Uterus (tissue), 4 donors: ENCODE data around the gene CHEK1. TPM values are rescaled to one million over a fixed set of nuclear protein-coding genes. Genes with fewer than 3 reads are reported as not detected.
A peak's percentile ranks its signal among the peaks of the same experiment; 100 is the strongest.

Experiments
- DNase-seq, 2 donors: peaks; one replicate each; pipeline ENCODE4 v3.0.0-alpha.2; 2019 to 2020
- H3K27ac ChIP-seq, 2 donors: fragments of 200-600 bp; sonication (generic); 1 replicate in 1 of 2; 2 replicates in 1 of 2; pipeline ENCODE4 v1.5.1; 2016 to 2018
- H3K27me3 ChIP-seq, 2 donors: fragments of 200-600 bp; sonication (generic); one replicate each; pipeline ENCODE4 v1.5.1; 2018 to 2019; ENCODE audit warnings: control low read depth in 1 of 2
- H3K36me3 ChIP-seq, 2 donors: fragments of 200-600 bp; sonication (generic); one replicate each; pipeline ENCODE4 v1.5.1; 2019; ENCODE audit warnings: control low read depth in 1 of 2
- H3K4me1 ChIP-seq, 2 donors: fragments of 200-600 bp; sonication (generic); one replicate each; pipeline ENCODE4 v1.5.1; 2018 to 2019; ENCODE audit warnings: control low read depth in 1 of 2
- H3K4me3 ChIP-seq, 2 donors: fragments of 200-600 bp; sonication (generic); 1 replicate in 1 of 2; 2 replicates in 1 of 2; pipeline ENCODE4 v1.5.1; 2018 to 2019; ENCODE audit warnings: mild to moderate bottlenecking in 1 of 2
- H3K9me3 ChIP-seq, 2 donors: fragments of 200-600 bp; sonication (generic); one replicate each; pipeline ENCODE4 v1.5.1; 2019; ENCODE audit warnings: control low read depth in 1 of 2
- POLR2A ChIP-seq, 2 donors: fragments of 450-650 bp; IDR thresholded peaks; one replicate each; pipeline ENCODE4 v1.6.1; 2016; ENCODE audit warnings: antibody characterized with exemption in 2 of 2, mild to moderate bottlenecking in 1 of 2, moderate library complexity in 1 of 2
- intact Hi-C: fragments of 100-400 bp; cut with DNase I; formaldehyde crosslinking; loops from one replicate; pipeline ENCODE4 v1.15.1; 2023; ENCODE audit warnings: low total_unique reads
- total RNA-seq, 4 donors: library from RNA; depleted of rRNA in 3 of 4; stranded (reverse); fragments of >200 nt in 3 of 4; gene quantifications; one replicate each; pipeline versions ENCODE4 v1.1.0 to v1.2.4, GENCODE V29; 2014 to 2023
- TF ChIP-seq, protein P1 (sequence below), 4 experiments: fragments of 200-600 bp in 2 of 4; fragments of 450-650 bp in 2 of 4; sonication (generic) in 2 of 4; IDR thresholded peaks; one replicate each; pipeline ENCODE4 v1.5.1; 2016 to 2019; ENCODE audit warnings: antibody characterized with exemption in 4 of 4, mild to moderate bottlenecking in 2 of 4, moderate library complexity in 1 of 4
- donor health status: DM: yes; HTN: yes; CAD: no.

Gene CHEK1
- total RNA-seq, 4 donors from 2014 or later, result 1.6 to 35.4 (median 2.6) TPM; not detected in 1

DNA sequence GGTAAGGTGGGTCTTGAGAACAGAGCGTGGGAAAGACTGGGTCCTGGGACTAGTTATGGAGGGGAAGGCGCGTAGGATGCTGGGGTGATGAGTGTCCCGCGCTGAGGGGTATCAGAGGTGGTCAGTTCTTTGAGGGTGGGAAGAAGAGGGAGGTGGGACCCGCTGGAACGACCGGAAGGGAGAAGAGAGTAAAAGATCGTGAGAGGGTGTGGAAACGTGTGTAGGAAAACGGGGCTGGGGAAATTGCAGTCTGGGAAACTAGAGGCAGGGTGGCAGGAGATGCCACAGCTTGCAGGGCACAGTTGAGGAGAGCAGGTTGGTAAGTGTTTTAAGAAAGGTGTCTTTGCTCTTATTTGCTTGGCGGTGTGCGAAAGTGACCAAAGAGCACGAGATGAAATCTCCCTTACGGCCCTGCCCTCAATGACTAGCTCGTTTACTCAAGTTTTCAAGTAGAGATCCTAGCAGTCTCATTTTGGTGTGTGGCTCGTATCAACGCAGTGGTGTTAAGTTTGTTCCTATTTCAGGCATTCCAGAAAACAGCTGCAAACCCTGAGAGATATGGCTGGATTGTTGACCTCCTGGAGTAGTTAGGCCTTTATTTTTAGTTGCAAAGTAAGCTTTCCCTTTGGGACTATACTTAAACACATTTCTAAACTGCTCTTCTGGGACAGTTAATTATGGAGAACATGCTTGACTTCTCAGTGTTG, 31.7 kb upstream of the CHEK1 start:
- no peaks in the 10 kb centered on the region for H3K4me1 ChIP-seq

GRCh38 chr11:125594958-125595357, 30.0 kb upstream of the CHEK1 start:
- intact Hi-C loops, result no loop called here
- Histone ChIP-seq H3K4me1 (no peaks in the 10 kb centered on the region), H3K36me3 (no peaks in the 10 kb centered on the region), H3K4me3 (no peak overlapping the region), H3K27me3 (no peaks in the 10 kb centered on the region), H3K9me3 (no peaks in the 10 kb centered on the region), H3K27ac (no peak overlapping the region)
- TF ChIP-seq, protein P1, sequence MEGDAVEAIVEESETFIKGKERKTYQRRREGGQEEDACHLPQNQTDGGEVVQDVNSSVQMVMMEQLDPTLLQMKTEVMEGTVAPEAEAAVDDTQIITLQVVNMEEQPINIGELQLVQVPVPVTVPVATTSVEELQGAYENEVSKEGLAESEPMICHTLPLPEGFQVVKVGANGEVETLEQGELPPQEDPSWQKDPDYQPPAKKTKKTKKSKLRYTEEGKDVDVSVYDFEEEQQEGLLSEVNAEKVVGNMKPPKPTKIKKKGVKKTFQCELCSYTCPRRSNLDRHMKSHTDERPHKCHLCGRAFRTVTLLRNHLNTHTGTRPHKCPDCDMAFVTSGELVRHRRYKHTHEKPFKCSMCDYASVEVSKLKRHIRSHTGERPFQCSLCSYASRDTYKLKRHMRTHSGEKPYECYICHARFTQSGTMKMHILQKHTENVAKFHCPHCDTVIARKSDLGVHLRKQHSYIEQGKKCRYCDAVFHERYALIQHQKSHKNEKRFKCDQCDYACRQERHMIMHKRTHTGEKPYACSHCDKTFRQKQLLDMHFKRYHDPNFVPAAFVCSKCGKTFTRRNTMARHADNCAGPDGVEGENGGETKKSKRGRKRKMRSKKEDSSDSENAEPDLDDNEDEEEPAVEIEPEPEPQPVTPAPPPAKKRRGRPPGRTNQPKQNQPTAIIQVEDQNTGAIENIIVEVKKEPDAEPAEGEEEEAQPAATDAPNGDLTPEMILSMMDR (IDR thresholded peaks at IDR 0.05), result no peak
- TF ChIP-seq POLR2A (IDR thresholded peaks at IDR 0.05), result no peak
- no peak for DNase-seq

More for the DNA sequence above, 31.7 kb upstream of the CHEK1 start:
- intact Hi-C loops, result no loop called here
- Histone ChIP-seq H3K36me3 (no peaks in the 10 kb centered on the region), H3K4me3 (peak overlapping the region; percentile 98 to 99), H3K9me3 (no peaks in the 10 kb centered on the region), H3K27ac (peak overlapping the region; percentile 79 to 90), H3K27me3 (no peaks in the 10 kb centered on the region)
- no peak for DNase-seq
- TF ChIP-seq, protein P1 (IDR thresholded peaks at IDR 0.05), result no peak
- TF ChIP-seq POLR2A (IDR thresholded peaks at IDR 0.05), result no peak

DNA sequence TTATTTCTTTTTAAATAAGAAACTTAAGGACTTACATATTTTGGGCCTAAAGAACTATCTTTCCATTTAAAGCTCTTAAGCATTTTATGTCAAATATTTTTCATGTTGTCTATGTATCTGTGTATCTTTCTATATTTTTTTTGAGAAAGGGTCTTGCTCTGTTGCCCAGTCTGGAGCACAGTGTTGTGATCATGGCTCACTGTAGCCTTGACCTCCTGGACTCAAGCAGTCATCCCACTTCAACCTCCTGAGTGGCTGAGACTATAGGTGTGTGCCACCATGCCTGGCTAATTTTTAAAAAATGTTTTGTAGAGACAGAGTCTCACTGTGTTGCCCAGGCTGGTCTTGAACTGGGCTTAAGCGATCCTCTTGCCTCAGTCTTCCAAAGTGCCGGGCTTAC, 24.3 kb upstream of the CHEK1 start:
- Histone ChIP-seq H3K27me3 (no peaks in the 10 kb centered on the region), H3K4me3 (no peak overlapping the region), H3K36me3 (no peaks in the 10 kb centered on the region), H3K9me3 (no peaks in the 10 kb centered on the region), H3K27ac (no peak overlapping the region), H3K4me1 (no peaks in the 10 kb centered on the region)
- intact Hi-C loops, result no loop called here
- TF ChIP-seq POLR2A (IDR thresholded peaks at IDR 0.05), result no peak
- TF ChIP-seq, protein P1 (IDR thresholded peaks at IDR 0.05), result no peak
- no peak for DNase-seq

- no peaks in the 10 kb centered on the region for H3K27me3 ChIP-seq
- no peak overlapping the region for H3K4me3 ChIP-seq
- no peak overlapping the region for H3K27ac ChIP-seq
- intact Hi-C loops, result no loop called here
- no peaks in the 10 kb centered on the region for H3K4me1 ChIP-seq
- TF ChIP-seq, protein P1 (IDR thresholded peaks at IDR 0.05), result no peak
- TF ChIP-seq POLR2A (IDR thresholded peaks at IDR 0.05), result no peak
- DNase-seq, result no peak
- H3K36me3 ChIP-seq, result no peaks in the 10 kb centered on the region
- no peaks in the 10 kb centered on the region for H3K9me3 ChIP-seq
Measured at GRCh38 chr11:125603207-125603606, 21.8 kb upstream of the CHEK1 start.

- no peaks in the 10 kb centered on the region for H3K9me3 ChIP-seq
- DNase-seq, result no peak
- no peaks in the 10 kb centered on the region for H3K27me3 ChIP-seq
- H3K27ac ChIP-seq, result no peak overlapping the region
- H3K4me3 ChIP-seq, result no peak overlapping the region
- no peaks in the 10 kb centered on the region for H3K36me3 ChIP-seq
- H3K4me1 ChIP-seq, result no peaks in the 10 kb centered on the region
- intact Hi-C loops, result no loop called here
- TF ChIP-seq, protein P1 (IDR thresholded peaks at IDR 0.05), result no peak
- TF ChIP-seq POLR2A (IDR thresholded peaks at IDR 0.05), result no peak
Measured at GRCh38 chr11:125605417-125605816, 19.5 kb upstream of the CHEK1 start.
